Osteoblast (primary cell): Measurements from ENCODE around the gene TRMT2B. TPM values are rescaled to one million over a fixed set of nuclear protein-coding genes. Genes with fewer than 3 reads are reported as not detected.

ENCODE experiments used
- DNase-seq: peaks from one replicate; pipeline ENCODE4 v3.0.0; 2011; ENCODE audit warnings: low spot score, mixed read lengths; ENCODE audit not compliant: insufficient read length; ENCODE audit errors: missing footprints
- H2AFZ ChIP-seq: 2 replicates; pipeline ENCODE4 v1.6.0; 2011; ENCODE audit warnings: mild to moderate bottlenecking, low read length
- H3K27ac ChIP-seq: 2 replicates; pipeline ENCODE4 v1.5.1; 2011; ENCODE audit warnings: mild to moderate bottlenecking, low read depth, low read length, moderate library complexity
- H3K27me3 ChIP-seq: 2 replicates; pipeline ENCODE4 v1.6.0; 2012; ENCODE audit warnings: mild to moderate bottlenecking, control low read depth, inconsistent platforms, low read length, moderate library complexity; ENCODE audit not compliant: insufficient read depth
- H3K36me3 ChIP-seq: 2 replicates; pipeline ENCODE4 v1.5.1; 2011; ENCODE audit warnings: mild to moderate bottlenecking, low read length, control low read depth, moderate library complexity; ENCODE audit not compliant: insufficient read depth
- H3K4me1 ChIP-seq: 2 replicates; pipeline ENCODE4 v1.5.1; 2011; ENCODE audit warnings: mild to moderate bottlenecking, low read length, control low read depth, moderate library complexity; ENCODE audit not compliant: insufficient read depth
- H3K4me2 ChIP-seq: 2 replicates; pipeline ENCODE4 v1.6.0; 2011; ENCODE audit warnings: mild to moderate bottlenecking, low read length; ENCODE audit not compliant: insufficient read depth
- H3K4me3 ChIP-seq: fragments of 200-600 bp; sonication (generic); 3 replicates; pipeline ENCODE4 v1.5.1; 2012; ENCODE audit warnings: mild to moderate bottlenecking, low read length, inconsistent platforms; ENCODE audit not compliant: insufficient read depth
- H3K79me2 ChIP-seq: 2 replicates; pipeline ENCODE4 v1.6.0; 2012; ENCODE audit warnings: mild to moderate bottlenecking, low read length, control low read depth, inconsistent platforms; ENCODE audit not compliant: insufficient read depth
- H3K9me3 ChIP-seq: 2 replicates; pipeline ENCODE4 v1.5.1; 2011; ENCODE audit warnings: low read depth, low read length, control low read depth
- H4K20me1 ChIP-seq: 2 replicates; pipeline ENCODE4 v1.6.0; 2012; ENCODE audit warnings: mild to moderate bottlenecking, low read length, control low read depth; ENCODE audit not compliant: insufficient read depth
- CTCF ChIP-seq: IDR thresholded peaks from 2 replicates; pipeline ENCODE4 v1.5.1; 2011; ENCODE audit warnings: mild to moderate bottlenecking, low read depth, low read length, moderate library complexity; ENCODE audit errors: extremely low read depth
- total RNA-seq: library from RNA; depleted of rRNA; stranded (reverse); fragments of >200 nt; gene quantifications from 2 replicates; pipeline ENCODE4 v1.2.3, GENCODE V29; 2012

Gene TRMT2B
- total RNA-seq, 1 donor, result 13.8 TPM

- H2AFZ ChIP-seq, result peak overlapping the region; percentile 75
- H3K79me2 ChIP-seq, result peaks cover 20% of the 10 kb centered on the region
- TF ChIP-seq CTCF, result no peak
- H3K9me3 ChIP-seq, result no peaks in the 10 kb centered on the region
- H3K36me3 ChIP-seq, result no peaks in the 10 kb centered on the region
- peak overlapping the region; percentile 86 for H3K27ac ChIP-seq
- H4K20me1 ChIP-seq, result no peaks in the 10 kb centered on the region
- no peaks in the 10 kb centered on the region for H3K4me1 ChIP-seq
- no peak for DNase-seq
- peak overlapping the region; percentile 89 for H3K4me2 ChIP-seq
- peak overlapping the region; percentile 76 for H3K4me3 ChIP-seq
- no peaks in the 10 kb centered on the region for H3K27me3 ChIP-seq
Measured at GRCh38 chrX:101051153-101051548, 760 bp downstream of the TRMT2B start.

- Histone ChIP-seq H3K36me3 (peaks cover 4% of the 10 kb centered on the region), H3K4me3 (no peak overlapping the region), H4K20me1 (no peaks in the 10 kb centered on the region), H3K79me2 (no peaks in the 10 kb centered on the region), H3K4me1 (no peaks in the 10 kb centered on the region), H3K27ac (no peak overlapping the region), H3K9me3 (no peaks in the 10 kb centered on the region), H3K4me2 (no peak overlapping the region), H3K27me3 (no peaks in the 10 kb centered on the region), H2AFZ (no peak overlapping the region)
- no peak for TF ChIP-seq CTCF
- DNase-seq, result no peak
Measured at GRCh38 chrX:101040197-101040596, 11.7 kb downstream of the TRMT2B start.

DNA sequence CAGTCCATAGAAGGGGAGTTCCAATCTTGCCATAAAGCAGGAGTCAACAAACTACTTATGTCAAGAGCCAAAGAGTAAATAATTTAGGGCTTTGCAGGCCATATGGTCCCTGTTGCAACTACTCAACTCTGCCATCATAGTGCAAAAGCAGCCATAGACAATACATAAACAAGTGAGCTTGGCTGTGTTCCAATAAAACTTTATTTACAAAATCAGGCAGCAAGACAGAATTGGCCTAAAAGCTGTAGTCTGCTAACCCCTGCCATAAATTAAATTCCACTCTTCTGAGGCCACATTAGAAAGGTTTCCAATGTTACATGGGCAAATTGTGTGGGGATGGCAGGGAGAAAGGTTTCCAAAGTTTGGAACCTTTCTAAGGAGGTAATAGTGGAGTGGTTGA lies 14.7 kb downstream of the TRMT2B start:
- Histone ChIP-seq H3K27me3 (no peaks in the 10 kb centered on the region), H3K4me3 (no peak overlapping the region), H2AFZ (no peak overlapping the region), H3K9me3 (no peaks in the 10 kb centered on the region), H3K36me3 (peaks cover 4% of the 10 kb centered on the region), H3K4me2 (no peak overlapping the region), H3K27ac (no peak overlapping the region), H3K79me2 (no peaks in the 10 kb centered on the region), H4K20me1 (no peaks in the 10 kb centered on the region), H3K4me1 (no peaks in the 10 kb centered on the region)
- no peak for DNase-seq
- TF ChIP-seq CTCF, result no peak

GRCh38 chrX:101029665-101030064 lies 22.2 kb downstream of the TRMT2B start:
- Histone ChIP-seq H3K27ac (no peak overlapping the region), H3K79me2 (no peaks in the 10 kb centered on the region), H3K4me1 (no peaks in the 10 kb centered on the region), H2AFZ (no peak overlapping the region), H3K27me3 (no peaks in the 10 kb centered on the region), H3K9me3 (no peaks in the 10 kb centered on the region), H3K4me2 (no peak overlapping the region), H3K4me3 (no peak overlapping the region), H3K36me3 (peaks cover 3% of the 10 kb centered on the region), H4K20me1 (no peaks in the 10 kb centered on the region)
- DNase-seq, result no peak
- TF ChIP-seq CTCF, result no peak
